ENCODE results near the gene CTAG2. TPM values are rescaled to one million over a fixed set of nuclear protein-coding genes. Genes with fewer than 3 reads are reported as not detected.

CTAG2 gene
- total RNA-seq, 1 experiment from 2014 or later = not detected

GRCh38 chrX:154657226-154657805 lies 3.9 kb upstream of the CTAG2 start (continued):
- TF ChIP-seq ATF2 (CRISPR knock-in tag; IDR thresholded peaks at IDR 0.05; ENCODE audit: borderline replicate concordance, low read depth) (no peak), ATF6 (CRISPR knock-in tag; IDR thresholded peaks at IDR 0.05) (no peak)

- Mint-ChIP-seq H3K27me3 (ENCODE audit: low read depth) (no peaks in the 10 kb centered on the region), H3K36me3 (no peaks in the 10 kb centered on the region), H3K4me3 (no peak overlapping the region), H3K27ac (no peak overlapping the region), H3K4me1 (no peaks in the 10 kb centered on the region), H3K9me3 (peaks cover 4% of the 10 kb centered on the region; the same call in 1 of the 2 replicates)
- TF ChIP-seq ZNF263 (CRISPR knock-in tag; IDR thresholded peaks at IDR 0.05; ENCODE audit: low read depth) = no peak
- TF ChIP-seq NFE2L1 (CRISPR knock-in tag; IDR thresholded peaks at IDR 0.05) = no peak
- TF ChIP-seq IRF2 (CRISPR knock-in tag; IDR thresholded peaks at IDR 0.05; ENCODE audit: borderline replicate concordance, low read depth) = no peak
- TF ChIP-seq KAT7 (CRISPR knock-in tag; IDR thresholded peaks at IDR 0.05; ENCODE audit: borderline replicate concordance) = no peak
- no peak for TF ChIP-seq ZNF138 (CRISPR knock-in tag; conservative IDR thresholded peaks at IDR 0.05)
- no peak for TF ChIP-seq NR2C2 (CRISPR knock-in tag; IDR thresholded peaks at IDR 0.05)
- no peak for TF ChIP-seq ZMAT4 (CRISPR knock-in tag; IDR thresholded peaks at IDR 0.05)
- no peak for TF ChIP-seq ESRRA (CRISPR knock-in tag; IDR thresholded peaks at IDR 0.05; ENCODE audit: borderline replicate concordance)
- no peak for TF ChIP-seq ZNF317 (CRISPR knock-in tag; IDR thresholded peaks at IDR 0.05; ENCODE audit: borderline replicate concordance, low read depth)
- no peak for TF ChIP-seq ATF3 (CRISPR knock-in tag; conservative IDR thresholded peaks at IDR 0.05)
- TF ChIP-seq AR (CRISPR knock-in tag; IDR thresholded peaks at IDR 0.05) = no peak
- no peak for TF ChIP-seq CBFB (CRISPR knock-in tag; IDR thresholded peaks at IDR 0.05; ENCODE audit: low read depth)
- no peak for TF ChIP-seq CREB1 (CRISPR knock-in tag; IDR thresholded peaks at IDR 0.05)
- TF ChIP-seq CREM (CRISPR knock-in tag; IDR thresholded peaks at IDR 0.05) = no peak
- no peak for TF ChIP-seq ZNF121 (CRISPR knock-in tag; IDR thresholded peaks at IDR 0.05)
- TF ChIP-seq STAT6 (CRISPR knock-in tag; conservative IDR thresholded peaks at IDR 0.05; ENCODE audit: low read depth) = no peak
- TF ChIP-seq GTF2I (CRISPR knock-in tag; conservative IDR thresholded peaks at IDR 0.05) = no peak
- no peak for TF ChIP-seq NFATC4 (CRISPR knock-in tag; IDR thresholded peaks at IDR 0.05)
- ChIA-PET CTCF (no interaction called here), POLR2A (no interaction called here)
- ATAC-seq = no peak
- DNase-seq (ENCODE audit: low spot score) = no peak
Observed at GRCh38 chrX:154655786-154656185, 2.4 kb upstream of the CTAG2 start.
